GM12878 (cell line): ENCODE data around the gene OR6B3. TPM values are rescaled to one million over a fixed set of nuclear protein-coding genes. Genes with fewer than 3 reads are reported as not detected.
"Not testable (repeated sequence)": the region's sequence is repeated elsewhere in the genome, so short reads cannot be mapped to it uniquely, and the experiment has no call there.

Source experiments
- ATAC-seq: fragments of 200-7000 bp; cut with Tn5 transposase; 3 replicates; pipeline ENCODE4 v1.9.1; 2020; ENCODE audit warnings: mild to moderate bottlenecking, moderate library complexity
- BruUV-seq: library from RNA; stranded (reverse); fragments of 400-500 nt; replicated peaks from 2 replicates; lab custom pipeline; 2021; lab: Mats Ljungman, UMichigan
- CTCF ChIA-PET: fragments of 300-600 bp; sonication (Branson Sonifier 250); formaldehyde crosslinking; extraction: SDS; loops from one replicate; lab custom pipeline; 2021; ENCODE audit warnings: inconsistent platforms; lab: Yijun Ruan, JAX
- POLR2A ChIA-PET: fragments of 350-600 bp; formaldehyde crosslinking; extraction: SDS; loops from one replicate; lab custom pipeline; 2021; ENCODE audit warnings: inconsistent platforms; lab: Charles Lee
- RAD21 ChIA-PET: fragments of 300-600 bp; sonication (Branson Sonifier 250); formaldehyde crosslinking; loops from one replicate; lab custom pipeline; 2023; ENCODE audit warnings: antibody characterized with exemption; ENCODE audit not compliant: unreplicated experiment; lab: Charles Lee
- SMC1A ChIA-PET: fragments of 300-600 bp; sonication (Branson Sonifier 250); formaldehyde crosslinking; loops from one replicate; lab custom pipeline; 2023; ENCODE audit not compliant: unreplicated experiment, uncharacterized antibody; lab: Charles Lee
- DNase-seq: peaks from one replicate; pipeline ENCODE4 v3.0.0-alpha.2; 2011; ENCODE audit warnings: low read depth, low spot score
- FAIRE-seq: peaks from 3 replicates; lab custom pipeline; 2011; peaks lifted over from hg19 to GRCh38; lab: Jason Lieb, UNC
- H2AFZ ChIP-seq: 2 replicates; pipeline ENCODE4 v1.6.0; 2011; ENCODE audit warnings: low read depth, low read length, control low read depth; ENCODE audit not compliant: control insufficient read depth
- H3K27ac ChIP-seq: 2 replicates; pipeline ENCODE4 v1.5.1; 2011; ENCODE audit warnings: control low read depth; ENCODE audit not compliant: control insufficient read depth, insufficient read depth
- H3K27me3 ChIP-seq, 2 experiments: replicated peaks in 1 of 2; 2 replicates each; pipeline versions ENCODE4 v1.6.0 to v1.6.1; 2011; ENCODE audit warnings: low read length in 1 of 2; ENCODE audit not compliant: control insufficient read depth in 2 of 2, insufficient read depth in 2 of 2
- H3K36me3 ChIP-seq, 2 experiments: 2 replicates each; pipeline ENCODE4 v1.5.1; 2011; ENCODE audit warnings: low read length in 1 of 2; ENCODE audit not compliant: control insufficient read depth in 2 of 2, insufficient read depth in 2 of 2
- H3K4me1 ChIP-seq: 2 replicates; pipeline ENCODE4 v1.6.1; 2011; ENCODE audit warnings: mild to moderate bottlenecking, low read length, moderate library complexity, mixed read lengths; ENCODE audit not compliant: control insufficient read depth, insufficient read depth
- H3K4me2 ChIP-seq: 2 replicates; pipeline ENCODE4 v1.6.0; 2011; ENCODE audit warnings: control low read depth; ENCODE audit not compliant: control insufficient read depth, insufficient read depth
- H3K4me3 ChIP-seq: fragments of 200-600 bp; sonication (generic); 2 replicates; pipeline ENCODE4 v1.5.1; 2016
- H3K79me2 ChIP-seq: 2 replicates; pipeline ENCODE4 v1.6.0; 2011; ENCODE audit warnings: low read length; ENCODE audit not compliant: control insufficient read depth, insufficient read depth
- H3K9ac ChIP-seq: 2 replicates; pipeline ENCODE4 v1.8.0; 2011; ENCODE audit warnings: low read length, control low read depth, mixed read lengths; ENCODE audit not compliant: control insufficient read depth, insufficient read depth
- H3K9me3 ChIP-seq: replicated peaks from 3 replicates; pipeline ENCODE4 v1.5.1; 2011; ENCODE audit warnings: mild to moderate bottlenecking, low read length; ENCODE audit not compliant: control insufficient read depth, insufficient read depth
- H4K20me1 ChIP-seq: 2 replicates; pipeline ENCODE4 v1.6.0; 2011; ENCODE audit not compliant: control insufficient read depth, insufficient read depth
- E2F4 ChIP-seq: IDR thresholded peaks from 2 replicates; pipeline ENCODE4 v1.6.1; 2012; ENCODE audit warnings: low read depth, low read length, improper control_type of control experiment
- RCOR1 ChIP-seq: conservative IDR thresholded peaks from 2 replicates; pipeline ENCODE4 v1.6.1; 2012; ENCODE audit warnings: low read depth, low read length, improper control_type of control experiment
- SMAD5 ChIP-seq: IDR thresholded peaks from 2 replicates; pipeline ENCODE4 v1.6.1; 2016; ENCODE audit warnings: antibody characterized with exemption, low read depth
- ZNF207 ChIP-seq: fragments of 450-650 bp; IDR thresholded peaks from 2 replicates; pipeline ENCODE4 v1.6.1; 2014; ENCODE audit warnings: antibody characterized with exemption, mild to moderate bottlenecking, borderline replicate concordance
- ZNF384 ChIP-seq: IDR thresholded peaks from 2 replicates; pipeline ENCODE4 v1.6.1; 2012; ENCODE audit warnings: low read depth, mild to moderate bottlenecking, low read length, improper control_type of control experiment, borderline replicate concordance
- ZSCAN29 ChIP-seq: fragments of 450-650 bp; IDR thresholded peaks from 2 replicates; pipeline ENCODE4 v1.6.1; 2017; ENCODE audit warnings: mild to moderate bottlenecking, moderate library complexity
- WGBS: methylation state at CpG from one replicate; pipeline ENCODE4 v1.1.6; 2016; ENCODE audit warnings: low lambda C conversion rate; ENCODE audit not compliant: insufficient replicate concordance, insufficient coverage; ENCODE audit errors: missing lambda C conversion rate; 5-methylcytosine and 5-hydroxymethylcytosine counted together
- in situ Hi-C: fragments of 300-500 bp; cut with MboI; formaldehyde crosslinking; loops from 9 replicates; pipeline ENCODE4 v1.14.3; 2018; ENCODE audit warnings: mixed read lengths
- intact Hi-C: fragments of 100-400 bp; cut with micrococcal nuclease; formaldehyde crosslinking; loops from one replicate; pipeline ENCODE4 v1.14.2; 2022; ENCODE audit not compliant: unreplicated experiment
- polyA plus RNA-seq, 11 experiments: library from polyadenylated mRNA; depleted of rRNA in 4 of 11; unstranded in 6 of 11; stranded (reverse) in 5 of 11; fragments of >200 nt; fragmentation: Nextera tagmentation in 4 of 11; fragmentation: Illumina TruSeq in 1 of 11; extraction: Ambion mirVana in 4 of 11; extraction: Trizol in 1 of 11; gene quantifications; 1 replicate in 1 of 11; 2 replicates in 10 of 11; pipeline versions ENCODE4 v1.2.1 to v1.2.3, GENCODE V29; 2011 to 2016; ENCODE audit warnings: inconsistent platforms in 2 of 11, missing spikeins in 2 of 11, low read depth in 1 of 11
- total RNA-seq, 4 experiments: library from RNA; depleted of rRNA in 3 of 4; stranded (reverse); fragments of >200 nt in 3 of 4; fragmentation: Illumina TruSeq in 1 of 4; extraction: Trizol in 1 of 4; gene quantifications; 2 replicates each; pipeline versions ENCODE4 v1.2.1 to v1.2.3, GENCODE V29; 2013 to 2021
- TF ChIP-seq, protein P1 (sequence below): fragments of 450-650 bp; IDR thresholded peaks from 2 replicates; pipeline ENCODE4 v1.6.1; 2018; ENCODE audit warnings: borderline replicate concordance, mild to moderate bottlenecking; ENCODE audit not compliant: partially characterized antibody

Gene OR6B3
- total and polyA plus RNA-seq, 10 of the 15 experiments (the other 5 are each of a cell fraction or from before 2014, with no cell fraction given), result not detected

GRCh38 chr2:240045098-240045497 lies 8.2 kb downstream of the OR6B3 start:
- SMC1A ChIA-PET, result no interaction called here
- Histone ChIP-seq H3K36me3 (no peaks in the 10 kb centered on the region), H3K9ac (no peak overlapping the region), H3K4me3 (no peak overlapping the region), H3K79me2 (no peaks in the 10 kb centered on the region), H3K4me2 (no peak overlapping the region), H3K27me3 (no peaks in the 10 kb centered on the region; a peak in 2 of 4 replicates), H2AFZ (no peak overlapping the region), H3K9me3 (no peaks in the 10 kb centered on the region), H4K20me1 (no peaks in the 10 kb centered on the region), H3K4me1 (no peaks in the 10 kb centered on the region), H3K27ac (no peak overlapping the region)
- TF ChIP-seq ZNF384 (no peak), ZNF207 (no peak), SMAD5 (no peak), E2F4 (no peak), RCOR1 (no peak), ZSCAN29 (no peak)
- TF ChIP-seq, protein P1, sequence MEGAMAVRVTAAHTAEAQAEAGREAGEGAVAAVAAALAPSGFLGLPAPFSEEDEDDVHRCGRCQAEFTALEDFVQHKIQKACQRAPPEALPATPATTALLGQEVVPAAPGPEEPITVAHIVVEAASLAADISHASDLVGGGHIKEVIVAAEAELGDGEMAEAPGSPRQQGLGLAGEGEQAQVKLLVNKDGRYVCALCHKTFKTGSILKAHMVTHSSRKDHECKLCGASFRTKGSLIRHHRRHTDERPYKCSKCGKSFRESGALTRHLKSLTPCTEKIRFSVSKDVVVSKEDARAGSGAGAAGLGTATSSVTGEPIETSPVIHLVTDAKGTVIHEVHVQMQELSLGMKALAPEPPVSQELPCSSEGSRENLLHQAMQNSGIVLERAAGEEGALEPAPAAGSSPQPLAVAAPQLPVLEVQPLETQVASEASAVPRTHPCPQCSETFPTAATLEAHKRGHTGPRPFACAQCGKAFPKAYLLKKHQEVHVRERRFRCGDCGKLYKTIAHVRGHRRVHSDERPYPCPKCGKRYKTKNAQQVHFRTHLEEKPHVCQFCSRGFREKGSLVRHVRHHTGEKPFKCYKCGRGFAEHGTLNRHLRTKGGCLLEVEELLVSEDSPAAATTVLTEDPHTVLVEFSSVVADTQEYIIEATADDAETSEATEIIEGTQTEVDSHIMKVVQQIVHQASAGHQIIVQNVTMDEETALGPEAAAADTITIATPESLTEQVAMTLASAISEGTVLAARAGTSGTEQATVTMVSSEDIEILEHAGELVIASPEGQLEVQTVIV, result no peak
- in situ Hi-C loops (no loop called here), intact Hi-C loops (no loop called here)
- POLR2A ChIA-PET, result no interaction called here
- BruUV-seq, result no TSS peak
- no peak for FAIRE-seq
- RAD21 ChIA-PET, result no interaction called here
- CTCF ChIA-PET, result no interaction called here
- WGBS, result 69% methylated on average over 13 of the region's 13 CpGs
- ATAC-seq, result no peak
- no peak for DNase-seq

GRCh38 chr2:240044096-240044495 lies 9.2 kb downstream of the OR6B3 start:
- BruUV-seq, intact Hi-C loops, H3K4me1 ChIP-seq, H3K9ac ChIP-seq, H3K36me3 ChIP-seq, H3K4me2 ChIP-seq, in situ Hi-C loops, DNase-seq, H3K79me2 ChIP-seq, H4K20me1 ChIP-seq, H3K27ac ChIP-seq, RAD21 ChIA-PET, ATAC-seq, H2AFZ ChIP-seq, POLR2A ChIA-PET, CTCF ChIA-PET, FAIRE-seq, H3K4me3 ChIP-seq, H3K27me3 ChIP-seq, H3K9me3 ChIP-seq: not testable (repeated sequence)
- WGBS, result 0% methylated on average over 2 of the region's 2 CpGs
- SMC1A ChIA-PET, result interaction anchor here (0.7 kb wide), 1 partner anchor 9 kb away, joined by 3 read pairs; no protein-coding TSS in a partner anchor
